Measurements from ENCODE around the gene PKD2L1. TPM values are rescaled to one million over a fixed set of nuclear protein-coding genes. Genes with fewer than 3 reads are reported as not detected.

PKD2L1 gene
- total and polyA plus RNA-seq, 10 of the 15 experiments (the other 5 are each of a cell fraction or from before 2014, with no cell fraction given), result 0.05 to 0.17 (median 0.08) TPM; not detected in 6

- CTCF ChIA-PET, result interaction anchor here (0.6 to 2.7 kb wide), 13 partner anchors 9 to 1021 kb away, joined by 3 to 31 read pairs (median 4); partner anchors contain the start of genes DNMBP, HIF1AN and SCD
- Histone ChIP-seq H3K9me3 (replicated peaks; ENCODE audit: control insufficient read depth, insufficient read depth, low read length) (no peaks in the 10 kb centered on the region), H3K27me3 (replicated peaks in 1 of 2; ENCODE audit: control insufficient read depth in 2 of 2, insufficient read depth in 2 of 2, low read length in 1 of 2) (no peaks in the 10 kb centered on the region), H3K4me1 (ENCODE audit: control insufficient read depth, insufficient read depth, low read length) (peaks cover 27% of the 10 kb centered on the region), H3K4me2 (ENCODE audit: control insufficient read depth, insufficient read depth) (peak overlapping the region; percentile 99), H3K79me2 (ENCODE audit: control insufficient read depth, insufficient read depth, low read length) (peaks cover 10% of the 10 kb centered on the region), H2AFZ (ENCODE audit: control insufficient read depth, low read depth, low read length) (peak overlapping the region; percentile 92), H3K9ac (ENCODE audit: control insufficient read depth, insufficient read depth, low read length) (peak overlapping the region; percentile 24; the same call in 1 of the 2 replicates), H3K27ac (ENCODE audit: control insufficient read depth, insufficient read depth) (peak overlapping the region; percentile 18), H4K20me1 (ENCODE audit: control insufficient read depth, insufficient read depth) (no peaks in the 10 kb centered on the region), H3K36me3 (ENCODE audit: control insufficient read depth in 2 of 2, insufficient read depth in 2 of 2, low read length in 1 of 2) (no peaks in the 10 kb centered on the region), H3K4me3 (peak overlapping the region; percentile 94)
- in situ Hi-C loops (cut with MboI), result no loop called here
- FAIRE-seq (no peak), ATAC-seq (no peak), DNase-seq (ENCODE audit: low read depth, low spot score) (no peak)
- SMC1A ChIA-PET (ENCODE audit: uncharacterized antibody, unreplicated experiment), result interaction anchor here (0.8 to 7.7 kb wide), 4 partner anchors 13 to 33 kb away, joined by 3 to 118 read pairs (median 6); partner anchors contain the start of gene SCD
- WGBS (ENCODE audit: insufficient coverage, insufficient replicate concordance, low lambda C conversion rate, missing lambda C conversion rate), result 21% methylated on average over 16 of the region's 16 CpGs
- intact Hi-C loops (cut with micrococcal nuclease; ENCODE audit: unreplicated experiment), result loop anchor here (2.0 kb wide), 1 partner anchor 26 kb away; the partner anchor contains the start of gene SCD
- RAD21 ChIA-PET (ENCODE audit: unreplicated experiment), result interaction anchor here (0.6 to 3.1 kb wide), 9 partner anchors 20 to 182 kb away, joined by 3 to 73 read pairs (median 6); partner anchors contain the start of genes PKD2L1 and SCD
- BruUV-seq (replicated peaks), result no TSS peak
- POLR2A ChIA-PET, result interaction anchor here (0.6 to 6.5 kb wide), 9 partner anchors 11 to 1899 kb away, joined by 3 to 191 read pairs (median 4); partner anchors contain the start of gene SCD
- TF ChIP-seq ZNF687 (IDR thresholded peaks at IDR 0.05) (peak; percentile 48; the same call in 1 of the 2 replicates), ZBTB40 (IDR thresholded peaks at IDR 0.05; ENCODE audit: borderline replicate concordance) (peak; percentile 41; the same call in 1 of the 2 replicates), NR2C2 (IDR thresholded peaks at IDR 0.05; ENCODE audit: borderline replicate concordance, control insufficient read depth, insufficient read length, low read depth) (no peak), MTA2 (IDR thresholded peaks at IDR 0.05; ENCODE audit: low read depth) (peak; percentile 33; the same call in 1 of the 2 replicates), ZNF384 (IDR thresholded peaks at IDR 0.05; ENCODE audit: borderline replicate concordance, low read depth, low read length) (no peak), MEF2B (IDR thresholded peaks at IDR 0.05; ENCODE audit: partially characterized antibody, poor library complexity, severe bottlenecking) (no peak), POU2F2 (IDR thresholded peaks at IDR 0.05; ENCODE audit: borderline replicate concordance, low read depth, low read length) (0 out of 3 replicates have a peak, but pooled peaks have one; percentile 19), BCL3 (IDR thresholded peaks at IDR 0.05; ENCODE audit: borderline replicate concordance, insufficient read depth, low read depth, low read length, poor library complexity, severe bottlenecking) (no peak), NFXL1 (IDR thresholded peaks at IDR 0.05; ENCODE audit: borderline replicate concordance) (no peak), WRNIP1 (IDR thresholded peaks at IDR 0.05; ENCODE audit: borderline replicate concordance, low read depth, low read length) (0 out of 2 replicates have a peak, but pooled peaks have one; percentile 20)
These were observed 42.6 kb upstream of the PKD2L1 start for GRCh38 chr10:100372415-100373297.
